HG02973 (cell line): Measurements from ENCODE around the gene C22orf15.

Experiments
- ATAC-seq: cut with Tn5 transposase; IDR thresholded peaks from one replicate; pipeline ENCODE4 v1.9.1; 2021; ENCODE audit warnings: moderate library complexity; ENCODE audit not compliant: unreplicated experiment

The C22orf15 gene

GRCh38 chr22:23772649-23773473 lies 10.1 kb downstream of the C22orf15 start, which contains the start of gene MMP11:
TSS of gene MMP11 (plus strand) at chr22:23772849. CDS start at chr22:23772871, 22 bp downstream.
- ATAC-seq: no peak

- no peak for ATAC-seq
Observed at GRCh38 chr22:23773483-23774113, 10.8 kb downstream of the C22orf15 start.

GRCh38 chr22:23774114-23774921 lies 11.5 kb downstream of the C22orf15 start:
- no peak for ATAC-seq

GRCh38 chr22:23774922-23775436 lies 12.2 kb downstream of the C22orf15 start:
- no peak for ATAC-seq

- no peak for ATAC-seq
Observed at GRCh38 chr22:23775779-23776375, 13.1 kb downstream of the C22orf15 start.

- no peak for ATAC-seq
Observed at GRCh38 chr22:23777776-23778576, 15.2 kb downstream of the C22orf15 start.

- no peak for ATAC-seq
Observed at GRCh38 chr22:23778577-23778900, 15.7 kb downstream of the C22orf15 start.

GRCh38 chr22:23779083-23779482 lies 16.3 kb downstream of the C22orf15 start:
- ATAC-seq: no peak

- no peak for ATAC-seq
Observed at GRCh38 chr22:23779731-23780130, 16.9 kb downstream of the C22orf15 start.

- ATAC-seq: no peak
Observed at GRCh38 chr22:23780146-23780748, 17.5 kb downstream of the C22orf15 start.

- no peak for ATAC-seq
Observed at GRCh38 chr22:23781065-23781464, 18.3 kb downstream of the C22orf15 start.

- ATAC-seq: no peak
Observed at GRCh38 chr22:23781511-23782183, 18.9 kb downstream of the C22orf15 start.

GRCh38 chr22:23782252-23782651 lies 19.5 kb downstream of the C22orf15 start:
- ATAC-seq: no peak

GRCh38 chr22:23782703-23783102 lies 19.9 kb downstream of the C22orf15 start:
- no peak for ATAC-seq

- no peak for ATAC-seq
Observed at GRCh38 chr22:23783265-23784150, 20.7 kb downstream of the C22orf15 start.

GRCh38 chr22:23784215-23784732 lies 21.5 kb downstream of the C22orf15 start:
- no peak for ATAC-seq

GRCh38 chr22:23786261-23786710 lies 23.5 kb downstream of the C22orf15 start:
- no peak for ATAC-seq
